HEK293 (cell line): ENCODE data around the gene ASXL1.

Experiments
- CTCF ChIA-PET: fragments of 350-600 bp; formaldehyde crosslinking; extraction: SDS; loops from one replicate; lab custom pipeline; 2021; ENCODE audit warnings: antibody characterized with exemption; lab: Yijun Ruan, JAX
- POLR2A ChIA-PET: fragments of 300-600 bp; formaldehyde crosslinking; extraction: SDS; loops from one replicate; lab custom pipeline; 2020; ENCODE audit warnings: antibody characterized with exemption, inconsistent platforms; lab: Yijun Ruan, JAX
- H3K27ac ChIP-seq: fragments of 200-500 bp; sonication (Bioruptor generic); 2 replicates; pipeline ENCODE4 v1.5.1; 2014; ENCODE audit warnings: low read depth, low read length, control low read depth, inconsistent platforms; ENCODE audit errors: extremely low read depth
- H3K36me3 ChIP-seq, 2 experiments: fragments of 200-500 bp in 1 of 2; sonication (Bioruptor generic) in 1 of 2; 1 replicate in 1 of 2; 2 replicates in 1 of 2; pipeline ENCODE4 v1.5.1; 2014 to 2017; ENCODE audit warnings: inconsistent platforms in 2 of 2, low read length in 2 of 2; ENCODE audit not compliant: control insufficient read depth in 2 of 2, insufficient read depth in 1 of 2
- H3K4me1 ChIP-seq: fragments of 200-500 bp; sonication (Bioruptor generic); 2 replicates; pipeline ENCODE4 v1.5.1; 2014; ENCODE audit warnings: mild to moderate bottlenecking, low read length, inconsistent platforms; ENCODE audit not compliant: control insufficient read depth, insufficient read depth
- H3K4me3 ChIP-seq: 2 replicates; pipeline ENCODE4 v1.5.1; 2011; ENCODE audit warnings: low read depth, mild to moderate bottlenecking, control low read depth, low read length, moderate library complexity
- H3K9me3 ChIP-seq: fragments of 200-500 bp; sonication (Bioruptor generic); 2 replicates; pipeline ENCODE4 v1.5.1; 2014; ENCODE audit warnings: low read depth, low read length, inconsistent platforms; ENCODE audit not compliant: control insufficient read depth, insufficient read depth
- KLF8 ChIP-seq: fragments of 450-650 bp; formaldehyde crosslinking; IDR thresholded peaks from 2 replicates; pipeline ENCODE4 v1.5.1; 2016; ENCODE audit warnings: missing biosample characterization, missing genetic modification characterization
- MYNN ChIP-seq: fragments of 450-650 bp; formaldehyde crosslinking; IDR thresholded peaks from 2 replicates; pipeline ENCODE4 v1.5.1; 2016; ENCODE audit warnings: missing biosample characterization, missing genetic modification characterization, borderline replicate concordance
- PATZ1 ChIP-seq: fragments of 450-650 bp; formaldehyde crosslinking; IDR thresholded peaks from 2 replicates; pipeline ENCODE4 v1.5.1; 2016; ENCODE audit warnings: missing biosample characterization, missing genetic modification characterization
- RBAK ChIP-seq: fragments of 450-650 bp; formaldehyde crosslinking; IDR thresholded peaks from 2 replicates; pipeline ENCODE4 v1.5.1; 2016; ENCODE audit warnings: missing biosample characterization, missing genetic modification characterization
- ZNF138 ChIP-seq: fragments of 450-650 bp; formaldehyde crosslinking; IDR thresholded peaks from 2 replicates; pipeline ENCODE4 v1.5.1; 2016; ENCODE audit warnings: missing biosample characterization, missing genetic modification characterization, borderline replicate concordance
- ZNF155 ChIP-seq: fragments of 450-650 bp; formaldehyde crosslinking; IDR thresholded peaks from 2 replicates; pipeline ENCODE4 v1.5.1; 2016; ENCODE audit warnings: missing biosample characterization, missing genetic modification characterization
- ZNF211 ChIP-seq: fragments of 450-650 bp; formaldehyde crosslinking; IDR thresholded peaks from 2 replicates; pipeline ENCODE4 v1.5.1; 2016; ENCODE audit warnings: low read depth, missing biosample characterization, missing genetic modification characterization
- ZNF23 ChIP-seq: fragments of 450-650 bp; formaldehyde crosslinking; IDR thresholded peaks from 2 replicates; pipeline ENCODE4 v1.5.1; 2016; ENCODE audit warnings: missing biosample characterization, missing genetic modification characterization, borderline replicate concordance
- ZNF324 ChIP-seq: fragments of 450-650 bp; formaldehyde crosslinking; IDR thresholded peaks from 2 replicates; pipeline ENCODE4 v1.5.1; 2016; ENCODE audit warnings: missing biosample characterization, missing genetic modification characterization
- ZNF501 ChIP-seq: fragments of 450-650 bp; formaldehyde crosslinking; IDR thresholded peaks from 2 replicates; pipeline ENCODE4 v1.5.1; 2016; ENCODE audit warnings: missing biosample characterization, missing genetic modification characterization
- ZNF670 ChIP-seq: fragments of 450-650 bp; formaldehyde crosslinking; IDR thresholded peaks from 2 replicates; pipeline ENCODE4 v1.5.1; 2016; ENCODE audit warnings: missing biosample characterization, missing genetic modification characterization, low read depth
- ZNF747 ChIP-seq: fragments of 450-650 bp; formaldehyde crosslinking; IDR thresholded peaks from 2 replicates; pipeline ENCODE4 v1.5.1; 2016; ENCODE audit warnings: missing biosample characterization, missing genetic modification characterization
- ZNF76 ChIP-seq: fragments of 450-650 bp; formaldehyde crosslinking; IDR thresholded peaks from 2 replicates; pipeline ENCODE4; 2016; ENCODE audit warnings: low read depth, missing biosample characterization, missing genetic modification characterization, borderline replicate concordance
- TF ChIP-seq, protein P1 (sequence below): fragments of 450-650 bp; formaldehyde crosslinking; IDR thresholded peaks from 2 replicates; pipeline ENCODE4 v1.5.1; 2016; ENCODE audit warnings: missing biosample characterization, missing genetic modification characterization, low read depth
- TF ChIP-seq, protein P2 (sequence below): fragments of 450-650 bp; formaldehyde crosslinking; IDR thresholded peaks from 2 replicates; pipeline ENCODE4 v1.5.1; 2016; ENCODE audit warnings: missing biosample characterization, missing genetic modification characterization
- TF ChIP-seq, protein P3 (sequence below): fragments of 450-650 bp; formaldehyde crosslinking; IDR thresholded peaks from 2 replicates; pipeline ENCODE4 v1.5.1; 2016; ENCODE audit warnings: missing biosample characterization, missing genetic modification characterization
- TF ChIP-seq, protein P4 (sequence below): fragments of 450-650 bp; formaldehyde crosslinking; IDR thresholded peaks from 2 replicates; pipeline ENCODE4 v1.5.1; 2016; ENCODE audit warnings: missing biosample characterization, missing genetic modification characterization

Gene ASXL1

DNA sequence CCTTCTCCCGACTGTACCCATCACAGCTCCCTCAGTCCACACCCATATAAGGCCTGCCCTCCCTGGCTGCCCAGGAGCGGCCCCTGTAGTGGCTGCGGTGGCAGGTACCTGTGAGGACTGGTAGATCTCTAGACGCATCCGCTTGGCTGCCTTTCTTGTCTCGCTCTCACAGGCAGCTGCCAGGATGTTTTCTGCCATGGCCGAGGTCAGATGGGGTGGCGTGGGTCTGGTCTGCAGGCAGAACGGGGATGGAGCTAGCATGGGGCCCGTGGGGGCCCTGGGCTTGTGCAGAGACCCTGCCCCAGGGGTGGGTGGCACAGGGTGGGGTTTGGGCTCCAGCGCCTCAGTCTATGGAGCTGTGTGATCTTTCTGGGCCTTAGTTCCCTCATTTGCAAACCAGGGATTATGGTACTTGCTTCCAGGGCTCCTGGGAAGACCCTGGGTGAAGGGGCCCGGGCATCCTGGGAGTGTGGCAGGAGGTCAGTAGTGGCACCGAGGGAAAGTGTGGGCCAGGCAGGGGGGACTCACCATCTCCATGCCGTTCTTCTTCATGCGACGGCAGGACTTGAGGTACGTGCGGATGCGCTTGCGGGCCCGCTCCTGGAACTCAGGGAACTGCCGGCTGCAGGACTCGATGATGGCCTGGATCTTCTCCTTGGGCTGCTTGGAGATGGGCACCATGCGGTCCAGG is 94.8 kb downstream of the ASXL1 start (continued):
- TF ChIP-seq, protein P1, sequence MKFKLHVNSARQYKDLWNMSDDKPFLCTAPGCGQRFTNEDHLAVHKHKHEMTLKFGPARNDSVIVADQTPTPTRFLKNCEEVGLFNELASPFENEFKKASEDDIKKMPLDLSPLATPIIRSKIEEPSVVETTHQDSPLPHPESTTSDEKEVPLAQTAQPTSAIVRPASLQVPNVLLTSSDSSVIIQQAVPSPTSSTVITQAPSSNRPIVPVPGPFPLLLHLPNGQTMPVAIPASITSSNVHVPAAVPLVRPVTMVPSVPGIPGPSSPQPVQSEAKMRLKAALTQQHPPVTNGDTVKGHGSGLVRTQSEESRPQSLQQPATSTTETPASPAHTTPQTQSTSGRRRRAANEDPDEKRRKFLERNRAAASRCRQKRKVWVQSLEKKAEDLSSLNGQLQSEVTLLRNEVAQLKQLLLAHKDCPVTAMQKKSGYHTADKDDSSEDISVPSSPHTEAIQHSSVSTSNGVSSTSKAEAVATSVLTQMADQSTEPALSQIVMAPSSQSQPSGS (tag by site-specific recombination) = no peak
- TF ChIP-seq RBAK = no peak
- TF ChIP-seq ZNF155 = no peak
- TF ChIP-seq, protein P2, sequence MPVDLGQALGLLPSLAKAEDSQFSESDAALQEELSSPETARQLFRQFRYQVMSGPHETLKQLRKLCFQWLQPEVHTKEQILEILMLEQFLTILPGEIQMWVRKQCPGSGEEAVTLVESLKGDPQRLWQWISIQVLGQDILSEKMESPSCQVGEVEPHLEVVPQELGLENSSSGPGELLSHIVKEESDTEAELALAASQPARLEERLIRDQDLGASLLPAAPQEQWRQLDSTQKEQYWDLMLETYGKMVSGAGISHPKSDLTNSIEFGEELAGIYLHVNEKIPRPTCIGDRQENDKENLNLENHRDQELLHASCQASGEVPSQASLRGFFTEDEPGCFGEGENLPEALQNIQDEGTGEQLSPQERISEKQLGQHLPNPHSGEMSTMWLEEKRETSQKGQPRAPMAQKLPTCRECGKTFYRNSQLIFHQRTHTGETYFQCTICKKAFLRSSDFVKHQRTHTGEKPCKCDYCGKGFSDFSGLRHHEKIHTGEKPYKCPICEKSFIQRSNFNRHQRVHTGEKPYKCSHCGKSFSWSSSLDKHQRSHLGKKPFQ (tag by site-specific recombination) = no peak
- no peak for TF ChIP-seq ZNF324 (tag by site-specific recombination)
- TF ChIP-seq KLF8 (tag by site-specific recombination) = no peak
- no peak for TF ChIP-seq ZNF747 (tag by site-specific recombination)
- TF ChIP-seq ZNF76 (tag by site-specific recombination) = no peak
- TF ChIP-seq PATZ1 (tag by site-specific recombination) = no peak
- TF ChIP-seq, protein P3, sequence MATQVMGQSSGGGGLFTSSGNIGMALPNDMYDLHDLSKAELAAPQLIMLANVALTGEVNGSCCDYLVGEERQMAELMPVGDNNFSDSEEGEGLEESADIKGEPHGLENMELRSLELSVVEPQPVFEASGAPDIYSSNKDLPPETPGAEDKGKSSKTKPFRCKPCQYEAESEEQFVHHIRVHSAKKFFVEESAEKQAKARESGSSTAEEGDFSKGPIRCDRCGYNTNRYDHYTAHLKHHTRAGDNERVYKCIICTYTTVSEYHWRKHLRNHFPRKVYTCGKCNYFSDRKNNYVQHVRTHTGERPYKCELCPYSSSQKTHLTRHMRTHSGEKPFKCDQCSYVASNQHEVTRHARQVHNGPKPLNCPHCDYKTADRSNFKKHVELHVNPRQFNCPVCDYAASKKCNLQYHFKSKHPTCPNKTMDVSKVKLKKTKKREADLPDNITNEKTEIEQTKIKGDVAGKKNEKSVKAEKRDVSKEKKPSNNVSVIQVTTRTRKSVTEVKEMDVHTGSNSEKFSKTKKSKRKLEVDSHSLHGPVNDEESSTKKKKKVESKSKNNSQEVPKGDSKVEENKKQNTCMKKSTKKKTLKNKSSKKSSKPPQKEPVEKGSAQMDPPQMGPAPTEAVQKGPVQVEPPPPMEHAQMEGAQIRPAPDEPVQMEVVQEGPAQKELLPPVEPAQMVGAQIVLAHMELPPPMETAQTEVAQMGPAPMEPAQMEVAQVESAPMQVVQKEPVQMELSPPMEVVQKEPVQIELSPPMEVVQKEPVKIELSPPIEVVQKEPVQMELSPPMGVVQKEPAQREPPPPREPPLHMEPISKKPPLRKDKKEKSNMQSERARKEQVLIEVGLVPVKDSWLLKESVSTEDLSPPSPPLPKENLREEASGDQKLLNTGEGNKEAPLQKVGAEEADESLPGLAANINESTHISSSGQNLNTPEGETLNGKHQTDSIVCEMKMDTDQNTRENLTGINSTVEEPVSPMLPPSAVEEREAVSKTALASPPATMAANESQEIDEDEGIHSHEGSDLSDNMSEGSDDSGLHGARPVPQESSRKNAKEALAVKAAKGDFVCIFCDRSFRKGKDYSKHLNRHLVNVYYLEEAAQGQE (tag by site-specific recombination) = no peak

DNA sequence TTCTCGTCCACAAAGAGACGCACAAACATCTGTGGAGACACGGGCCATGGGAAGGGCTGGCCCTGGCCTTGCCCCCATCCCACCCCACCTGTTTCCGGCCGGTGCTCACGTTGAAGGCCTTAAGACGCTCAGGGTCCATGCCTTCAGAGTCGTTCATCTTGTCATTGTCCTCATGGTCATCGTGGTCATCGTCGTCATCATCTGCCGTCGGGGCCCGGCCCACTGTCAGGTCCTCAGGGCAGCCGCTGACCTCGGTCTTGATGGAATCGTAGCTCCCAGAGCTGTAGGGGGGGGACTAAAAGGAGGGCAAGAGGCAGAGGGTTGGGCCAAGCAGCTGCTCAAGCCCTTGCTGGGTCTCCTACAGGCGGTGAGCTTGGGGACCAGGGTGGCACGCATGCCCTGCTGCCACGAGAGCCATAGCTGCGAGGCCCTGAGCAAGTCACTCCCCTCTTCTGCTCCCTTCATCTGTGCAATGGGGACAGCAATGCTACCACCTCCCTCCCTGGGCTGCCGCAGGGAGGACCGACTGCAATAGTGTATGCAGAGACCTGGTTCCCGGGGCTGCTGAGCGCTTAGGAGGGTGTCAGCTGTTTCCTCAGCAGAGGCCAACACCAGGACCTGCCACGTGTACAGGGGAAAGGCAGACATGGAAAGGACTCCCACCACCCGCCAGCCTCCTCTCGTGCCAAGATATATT is 95.5 kb downstream of the ASXL1 start:
- H3K27ac ChIP-seq = no peak overlapping the region
- TF ChIP-seq MYNN (no peak), ZNF670 (tag by site-specific recombination) (no peak), ZNF23 (tag by site-specific recombination) (no peak), ZNF138 (tag by site-specific recombination) (no peak), ZNF211 (no peak), ZNF501 (no peak)
- TF ChIP-seq, protein P4, sequence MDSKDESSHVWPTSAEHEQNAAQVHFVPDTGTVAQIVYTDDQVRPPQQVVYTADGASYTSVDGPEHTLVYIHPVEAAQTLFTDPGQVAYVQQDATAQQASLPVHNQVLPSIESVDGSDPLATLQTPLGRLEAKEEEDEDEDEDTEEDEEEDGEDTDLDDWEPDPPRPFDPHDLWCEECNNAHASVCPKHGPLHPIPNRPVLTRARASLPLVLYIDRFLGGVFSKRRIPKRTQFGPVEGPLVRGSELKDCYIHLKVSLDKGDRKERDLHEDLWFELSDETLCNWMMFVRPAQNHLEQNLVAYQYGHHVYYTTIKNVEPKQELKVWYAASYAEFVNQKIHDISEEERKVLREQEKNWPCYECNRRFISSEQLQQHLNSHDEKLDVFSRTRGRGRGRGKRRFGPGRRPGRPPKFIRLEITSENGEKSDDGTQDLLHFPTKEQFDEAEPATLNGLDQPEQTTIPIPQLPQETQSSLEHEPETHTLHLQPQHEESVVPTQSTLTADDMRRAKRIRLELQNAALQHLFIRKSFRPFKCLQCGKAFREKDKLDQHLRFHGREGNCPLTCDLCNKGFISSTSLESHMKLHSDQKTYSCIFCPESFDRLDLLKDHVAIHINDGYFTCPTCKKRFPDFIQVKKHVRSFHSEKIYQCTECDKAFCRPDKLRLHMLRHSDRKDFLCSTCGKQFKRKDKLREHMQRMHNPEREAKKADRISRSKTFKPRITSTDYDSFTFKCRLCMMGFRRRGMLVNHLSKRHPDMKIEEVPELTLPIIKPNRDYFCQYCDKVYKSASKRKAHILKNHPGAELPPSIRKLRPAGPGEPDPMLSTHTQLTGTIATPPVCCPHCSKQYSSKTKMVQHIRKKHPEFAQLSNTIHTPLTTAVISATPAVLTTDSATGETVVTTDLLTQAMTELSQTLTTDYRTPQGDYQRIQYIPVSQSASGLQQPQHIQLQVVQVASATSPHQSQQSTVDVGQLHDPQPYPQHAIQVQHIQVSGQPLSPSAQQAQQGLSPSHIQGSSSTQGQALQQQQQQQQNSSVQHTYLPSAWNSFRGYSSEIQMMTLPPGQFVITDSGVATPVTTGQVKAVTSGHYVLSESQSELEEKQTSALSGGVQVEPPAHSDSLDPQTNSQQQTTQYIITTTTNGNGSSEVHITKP (tag by site-specific recombination) = no peak
- H3K4me3 ChIP-seq = no peak overlapping the region
- CTCF ChIA-PET = interaction anchor here (0.7 kb wide), 1 partner anchor 34 kb away, joined by 3 read pairs; no protein-coding TSS in a partner anchor
- H3K4me1 ChIP-seq = no peaks in the 10 kb centered on the region; the same call in 1 of the 2 replicates
- POLR2A ChIA-PET = no interaction called here
- H3K9me3 ChIP-seq = no peaks in the 10 kb centered on the region
- peaks cover 0 to 46% of the 10 kb centered on the region in 2 experiments; a peak in 1 of 3 replicates for H3K36me3 ChIP-seq
